Stimulated activated CD8-positive, alpha-beta memory T cell treated with anti-CD3 and anti-CD28 coated beads, Interleukin-12 subunit alpha, Interleukin-12 subunit beta, amount 100 ng/mL, for 1 hour (primary cell): Measurements from ENCODE around the gene MEGF6.
A peak's percentile ranks its signal among the peaks of the same experiment; 100 is the strongest.

Source experiments
- DNase-seq: peaks from one replicate; pipeline ENCODE4 v3.0.0-alpha.2; 2020; ENCODE audit warnings: low read depth

The MEGF6 gene

GRCh38 chr1:3504151-3504821 is 107.0 kb downstream of the MEGF6 start:
- DNase-seq: no peak

GRCh38 chr1:3503525-3503886 is 107.8 kb downstream of the MEGF6 start:
- DNase-seq: no peak

GRCh38 chr1:3502641-3503524 is 108.4 kb downstream of the MEGF6 start:
- no peak for DNase-seq

DNA sequence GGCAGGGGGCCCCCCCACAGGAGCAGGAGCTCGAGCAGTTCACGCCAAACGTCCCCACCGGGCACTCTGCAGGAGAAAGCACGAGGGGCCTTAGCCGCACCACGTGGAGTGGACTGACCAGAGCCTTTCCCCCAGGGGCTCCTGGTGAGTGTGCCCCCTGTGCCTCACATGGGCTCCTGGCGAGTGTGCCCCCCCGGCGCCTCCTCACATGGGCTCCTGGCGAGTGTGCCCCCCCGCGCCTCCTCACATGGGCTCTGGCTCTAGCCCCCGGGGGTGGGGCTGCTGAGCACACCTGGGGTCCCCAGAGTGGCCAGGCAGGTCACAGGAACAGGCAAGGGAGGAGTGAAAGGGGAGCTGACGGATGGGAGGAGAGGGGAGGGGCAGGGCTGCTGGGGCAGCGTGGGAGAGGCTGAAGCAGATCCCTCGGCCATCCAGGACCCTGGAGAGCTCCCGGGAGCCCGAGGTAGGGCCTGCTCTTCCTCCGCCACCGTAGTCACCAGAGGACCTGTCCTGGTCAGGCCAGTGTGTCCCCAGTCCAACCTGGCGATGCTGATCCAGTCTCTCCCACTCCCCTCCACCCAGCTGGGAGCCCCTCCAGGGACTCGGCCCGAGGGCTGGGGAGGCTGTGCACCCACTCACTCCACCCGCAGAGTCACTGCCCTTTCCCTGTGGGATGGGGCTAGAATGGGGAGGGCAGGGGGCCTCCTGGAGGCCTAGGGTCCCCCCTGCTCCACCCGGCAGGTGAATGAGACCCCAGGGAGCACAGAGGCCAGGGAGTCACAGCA is 109.3 kb downstream of the MEGF6 start:
- no peak for DNase-seq

GRCh38 chr1:3501437-3501836 is 109.9 kb downstream of the MEGF6 start:
- DNase-seq: no peak

DNA sequence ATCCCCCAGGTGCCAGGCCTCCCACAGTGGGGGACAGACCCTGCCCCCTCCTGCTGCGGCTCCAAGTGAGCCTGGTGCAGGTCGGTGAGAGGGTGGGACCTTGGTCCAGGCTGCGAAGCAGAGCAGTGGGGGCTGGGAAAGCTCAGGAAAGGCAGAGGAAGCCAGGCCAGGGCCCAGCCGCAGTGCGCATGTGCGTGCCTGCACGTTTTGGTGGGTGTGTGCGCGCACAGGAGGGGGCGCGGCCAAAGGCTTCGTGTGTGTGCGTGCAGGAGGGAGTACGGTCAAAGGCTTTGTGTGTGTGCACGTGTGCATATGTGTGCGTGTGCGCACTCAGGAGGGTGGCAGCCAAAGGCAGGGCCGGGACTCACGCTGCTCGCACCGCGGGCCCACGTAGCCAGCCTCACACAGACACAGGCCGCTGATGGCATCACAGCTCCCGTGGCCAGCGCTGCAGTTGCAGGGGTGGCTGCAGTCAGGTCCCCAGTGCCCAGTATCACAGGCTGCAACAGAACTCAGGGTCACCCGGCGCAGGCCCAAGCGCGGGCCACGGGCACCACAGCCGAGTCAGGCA is 111.0 kb downstream of the MEGF6 start:
- no peak for DNase-seq

DNA sequence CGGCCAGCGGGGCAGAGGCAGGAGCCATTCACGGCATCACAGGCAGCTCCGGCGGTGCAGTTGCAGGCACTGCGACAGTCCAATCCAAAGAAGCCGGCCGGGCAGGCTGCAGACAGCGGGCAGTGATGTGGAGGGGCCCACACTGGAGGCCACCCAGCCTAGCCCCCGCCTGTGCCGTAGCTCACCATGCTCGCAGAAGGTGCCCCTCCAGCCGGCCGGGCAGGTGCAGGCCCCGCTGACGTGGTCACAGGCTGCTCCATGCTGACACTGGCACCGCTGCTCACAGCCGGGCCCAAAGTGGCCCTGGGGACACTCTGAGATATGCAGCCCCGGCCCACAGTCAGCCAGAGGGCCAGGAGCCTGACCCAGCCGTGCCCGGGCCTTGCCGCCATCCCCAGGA is 111.7 kb downstream of the MEGF6 start:
- DNase-seq: no peak

- no peak for DNase-seq
Measured at GRCh38 chr1:3498986-3499385, 112.3 kb downstream of the MEGF6 start.

- no peak for DNase-seq
Measured at GRCh38 chr1:3498246-3498930, 112.9 kb downstream of the MEGF6 start.

GRCh38 chr1:3497521-3497920 is 113.8 kb downstream of the MEGF6 start:
- no peak for DNase-seq

DNA sequence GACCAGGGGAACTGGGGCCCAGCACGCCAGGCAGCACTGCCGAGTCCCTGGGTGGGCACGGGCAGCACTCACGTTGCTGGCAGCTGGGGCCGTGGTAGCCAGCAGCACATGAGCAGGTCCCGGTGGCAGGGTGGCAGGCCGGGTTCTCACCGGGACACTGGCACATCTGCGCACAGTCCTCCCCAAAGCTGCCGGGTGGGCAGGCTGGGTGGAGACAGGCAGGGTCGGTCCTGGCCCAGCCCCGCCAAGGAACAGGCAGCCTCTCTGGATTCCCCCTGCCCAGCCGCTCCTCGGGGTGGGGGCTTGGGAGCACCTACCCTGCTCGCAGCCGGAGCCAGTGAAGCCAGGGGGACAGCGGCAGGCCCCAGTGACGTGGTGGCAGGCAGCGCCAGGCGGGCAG is 114.4 kb downstream of the MEGF6 start:
- DNase-seq: no peak

GRCh38 chr1:3495776-3496745 is 115.2 kb downstream of the MEGF6 start:
- DNase-seq: no peak

DNA sequence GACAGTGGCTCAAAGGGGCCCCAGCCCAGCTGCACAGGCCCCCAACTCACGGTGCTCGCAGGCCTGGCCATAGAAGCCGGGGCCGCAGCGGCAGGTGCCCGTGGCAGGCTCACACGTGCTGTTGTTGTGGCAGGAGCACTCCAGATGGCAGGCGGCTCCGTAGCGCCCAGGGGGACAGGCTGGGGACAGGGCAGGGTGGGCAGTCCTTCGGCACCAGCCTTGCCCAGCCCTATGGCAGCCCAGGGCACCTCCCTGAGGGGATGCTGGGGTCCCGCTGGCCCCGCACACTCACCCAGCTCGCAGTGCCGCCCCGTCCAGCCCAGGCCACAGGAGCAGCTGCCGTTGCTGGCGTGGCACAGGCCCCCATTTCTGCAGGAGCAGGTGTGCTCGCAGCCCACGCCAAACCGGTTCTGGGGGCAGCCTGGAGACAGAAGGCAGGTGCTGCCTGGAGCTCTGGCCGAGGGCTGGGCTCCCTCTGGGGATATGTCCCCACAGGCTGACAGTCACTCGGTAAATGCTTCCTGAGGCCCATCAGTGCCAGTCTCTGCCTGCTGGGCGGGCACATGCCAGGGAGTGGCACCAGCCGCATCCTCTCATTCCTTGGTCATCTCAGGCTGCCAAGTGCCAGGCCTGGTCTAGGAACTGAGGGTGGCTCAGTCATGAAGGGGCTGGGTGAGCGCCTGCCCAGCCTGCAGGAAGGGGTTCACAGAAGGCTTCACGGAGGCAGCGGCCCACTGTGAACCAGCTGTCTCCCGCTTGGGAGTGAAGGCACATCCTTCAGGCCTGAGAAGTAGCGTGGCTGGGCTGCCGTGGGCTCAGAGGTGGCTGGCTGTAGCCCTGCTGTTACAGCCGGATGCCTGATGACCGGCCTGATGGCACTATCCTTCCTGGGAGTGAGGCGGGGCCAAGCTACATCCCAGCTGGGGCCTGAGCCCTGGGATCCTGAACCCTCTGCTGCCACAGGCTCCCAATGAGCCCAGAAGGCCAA is 116.7 kb downstream of the MEGF6 start:
- DNase-seq: no peak

GRCh38 chr1:3492545-3493246 is 118.6 kb downstream of the MEGF6 start:
- no peak for DNase-seq

GRCh38 chr1:3491291-3492246 is 119.7 kb downstream of the MEGF6 start:
- peak; percentile 73 for DNase-seq

GRCh38 chr1:3490046-3490745 is 121.1 kb downstream of the MEGF6 start:
- DNase-seq: no peak

- no peak for DNase-seq
Measured at GRCh38 chr1:3488432-3488831, 122.9 kb downstream of the MEGF6 start.
